Duodenal mucosa (tissue), 2 donors: ENCODE data around the gene SLC23A3.

Experiments used
- H3K27ac ChIP-seq: one replicate; pipeline ENCODE4 v1.7.0; 2013; ENCODE audit warnings: low read depth, low read length
- H3K27me3 ChIP-seq, 2 donors: one replicate each; pipeline ENCODE4 v1.7.0; 2013; ENCODE audit warnings: low read length in 2 of 2, control low read depth in 1 of 2; ENCODE audit not compliant: insufficient read depth in 2 of 2, control insufficient read depth in 1 of 2
- H3K36me3 ChIP-seq, 2 donors: one replicate each; pipeline ENCODE4 v1.7.0; 2013; ENCODE audit warnings: low read length in 2 of 2, control low read depth in 1 of 2; ENCODE audit not compliant: insufficient read depth in 2 of 2, control insufficient read depth in 1 of 2
- H3K4me1 ChIP-seq, 2 donors: one replicate each; pipeline ENCODE4 v1.7.0; 2013; ENCODE audit warnings: low read length in 2 of 2, control low read depth in 1 of 2; ENCODE audit not compliant: insufficient read depth in 2 of 2, control insufficient read depth in 1 of 2
- H3K4me3 ChIP-seq, 2 donors: one replicate each; pipeline ENCODE4 v1.7.0; 2013; ENCODE audit warnings: low read length in 2 of 2, low read depth in 1 of 2
- H3K9ac ChIP-seq, 2 donors: one replicate each; pipeline ENCODE4 v1.7.0; 2013; ENCODE audit warnings: low read length in 2 of 2, low read depth in 1 of 2
- H3K9me3 ChIP-seq, 2 donors: one replicate each; pipeline ENCODE4 v1.7.0; 2013; ENCODE audit warnings: low read length in 2 of 2, control low read depth in 1 of 2; ENCODE audit not compliant: control insufficient read depth in 1 of 2

SLC23A3 gene

GRCh38 chr2:219165058-219165911 is 4.5 kb downstream of the SLC23A3 start:
- no peaks in the 10 kb centered on the region for H3K9me3 ChIP-seq
- no peak overlapping the region for H3K27ac ChIP-seq
- no peak overlapping the region for H3K4me3 ChIP-seq
- H3K9ac ChIP-seq: no peak overlapping the region
- no peaks in the 10 kb centered on the region for H3K27me3 ChIP-seq
- H3K4me1 ChIP-seq: peaks cover 15 to 29% of the 10 kb centered on the region in 2 donors
- peaks cover 0 to 4% of the 10 kb centered on the region in 2 donors for H3K36me3 ChIP-seq

GRCh38 chr2:219163156-219163555 is 6.7 kb downstream of the SLC23A3 start:
- Histone ChIP-seq H3K9me3 (no peaks in the 10 kb centered on the region), H3K4me3 (no peak overlapping the region), H3K27me3 (no peaks in the 10 kb centered on the region), H3K27ac (no peak overlapping the region), H3K9ac (no peak overlapping the region), H3K36me3 (peaks cover 0 to 4% of the 10 kb centered on the region in 2 donors), H3K4me1 (peaks cover 10 to 14% of the 10 kb centered on the region in 2 donors)

- no peak overlapping the region for H3K27ac ChIP-seq
- H3K27me3 ChIP-seq: no peaks in the 10 kb centered on the region
- peak overlapping the region; percentile 52 to 77 for H3K9ac ChIP-seq
- peaks cover 13 to 20% of the 10 kb centered on the region in 2 donors for H3K36me3 ChIP-seq
- H3K9me3 ChIP-seq: no peaks in the 10 kb centered on the region
- peaks cover 10 to 13% of the 10 kb centered on the region in 2 donors for H3K4me1 ChIP-seq
- peak overlapping the region; percentile 76 to 78 for H3K4me3 ChIP-seq
Observed at GRCh38 chr2:219161097-219161496, 8.7 kb downstream of the SLC23A3 start.

GRCh38 chr2:219160186-219161017 is 9.4 kb downstream of the SLC23A3 start, which contains the start of gene NHEJ1:
Gene NHEJ1, minus strand, starts transcription at chr2:219160815. Its CDS starts 2,453 bp downstream, at chr2:219158362.
- peak within 1 kb of the TSS; percentile 76 to 78 for H3K4me3 ChIP-seq
- H3K27me3 ChIP-seq: no peaks in the 10 kb centered on the region
- H3K9ac ChIP-seq: peak within 1 kb of the TSS; percentile 52 to 77
- no peaks in the 10 kb centered on the region for H3K9me3 ChIP-seq
- peaks cover 10 to 13% of the 10 kb centered on the region in 2 donors for H3K4me1 ChIP-seq
- H3K27ac ChIP-seq: peak within 1 kb of the TSS; percentile 82
- peaks cover 13 to 22% of the 10 kb centered on the region in 2 donors for H3K36me3 ChIP-seq

- H3K36me3 ChIP-seq: peaks cover 13 to 22% of the 10 kb centered on the region in 2 donors
- peaks cover 10 to 13% of the 10 kb centered on the region in 2 donors for H3K4me1 ChIP-seq
- no peak overlapping the region for H3K27ac ChIP-seq
- H3K27me3 ChIP-seq: no peaks in the 10 kb centered on the region
- peak overlapping the region; percentile 76 to 78 for H3K4me3 ChIP-seq
- no peaks in the 10 kb centered on the region for H3K9me3 ChIP-seq
- H3K9ac ChIP-seq: peak overlapping the region; percentile 52 to 77
Observed at GRCh38 chr2:219159771-219160185, 10.1 kb downstream of the SLC23A3 start.

- H3K4me3 ChIP-seq: no peak overlapping the region
- no peak overlapping the region for H3K27ac ChIP-seq
- H3K4me1 ChIP-seq: peaks cover 10 to 13% of the 10 kb centered on the region in 2 donors
- no peak overlapping the region for H3K9ac ChIP-seq
- peaks cover 13 to 30% of the 10 kb centered on the region in 2 donors for H3K36me3 ChIP-seq
- H3K9me3 ChIP-seq: no peaks in the 10 kb centered on the region
- no peaks in the 10 kb centered on the region for H3K27me3 ChIP-seq
Observed at GRCh38 chr2:219158586-219158985, 11.2 kb downstream of the SLC23A3 start.

- no peak overlapping the region for H3K27ac ChIP-seq
- peaks cover 13 to 30% of the 10 kb centered on the region in 2 donors for H3K36me3 ChIP-seq
- H3K4me1 ChIP-seq: peaks cover 10 to 13% of the 10 kb centered on the region in 2 donors
- no peaks in the 10 kb centered on the region for H3K9me3 ChIP-seq
- H3K4me3 ChIP-seq: no peak overlapping the region
- no peak overlapping the region for H3K9ac ChIP-seq
- H3K27me3 ChIP-seq: no peaks in the 10 kb centered on the region
Observed at GRCh38 chr2:219158025-219158424, 11.8 kb downstream of the SLC23A3 start.

- Histone ChIP-seq H3K27ac (no peak overlapping the region), H3K36me3 (peaks cover 13 to 30% of the 10 kb centered on the region in 2 donors), H3K9me3 (no peaks in the 10 kb centered on the region), H3K27me3 (no peaks in the 10 kb centered on the region), H3K9ac (no peak overlapping the region), H3K4me1 (peaks cover 10 to 13% of the 10 kb centered on the region in 2 donors), H3K4me3 (no peak overlapping the region)
Observed at GRCh38 chr2:219157396-219157795, 12.4 kb downstream of the SLC23A3 start.

- H3K4me1 ChIP-seq: peaks cover 6% of the 10 kb centered on the region in 2 donors
- H3K9me3 ChIP-seq: no peaks in the 10 kb centered on the region
- peaks cover 13 to 33% of the 10 kb centered on the region in 2 donors for H3K36me3 ChIP-seq
- no peak overlapping the region for H3K27ac ChIP-seq
- H3K4me3 ChIP-seq: no peak overlapping the region
- no peaks in the 10 kb centered on the region for H3K27me3 ChIP-seq
- H3K9ac ChIP-seq: no peak overlapping the region
Observed at GRCh38 chr2:219155054-219155644, 14.7 kb downstream of the SLC23A3 start.
